Measurements from ENCODE around the gene SH3D19.

The SH3D19 gene

DNA sequence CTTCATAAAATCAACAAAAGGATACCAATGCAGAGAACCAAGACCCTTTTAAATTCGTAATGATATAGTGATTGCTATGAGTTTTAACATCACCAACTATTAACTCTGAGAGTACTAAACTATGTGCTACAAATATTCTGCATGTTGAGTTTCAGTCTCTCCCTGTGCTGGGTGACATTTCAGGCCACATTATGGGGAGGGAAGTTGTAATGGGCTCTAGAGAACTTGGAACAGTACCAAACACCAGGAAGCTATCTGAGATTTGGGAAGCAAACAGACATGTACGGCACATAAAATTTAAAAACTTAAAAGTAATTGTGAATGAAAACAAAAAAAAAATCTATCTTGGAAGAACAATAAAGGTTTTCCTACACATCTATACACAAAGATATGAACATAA is 108.1 kb downstream of the SH3D19 start:
- Histone ChIP-seq H2BK120ac (ENCODE audit: insufficient read depth, low read length, poor library complexity) (no peak overlapping the region), H3K27ac (ENCODE audit: low read depth, low read length) (no peak overlapping the region), H4K12ac (ENCODE audit: low read depth, low read length) (no peak overlapping the region), H3K23ac (ENCODE audit: low read length) (no peak overlapping the region), H3K18ac (ENCODE audit: low read length) (no peak overlapping the region), H3K14ac (ENCODE audit: low read length) (no peak overlapping the region), H2AFZ (ENCODE audit: insufficient read depth, low read length, poor library complexity) (no peak overlapping the region), H4K8ac (ENCODE audit: low read depth, low read length) (no peak overlapping the region), H3K27me3 (ENCODE audit: insufficient read depth, low read length) (no peaks in the 10 kb centered on the region), H3K4me3 (ENCODE audit: low read depth, low read length) (no peak overlapping the region), H4K91ac (ENCODE audit: low read depth, low read length) (no peak overlapping the region), H3K9ac (ENCODE audit: low read length) (no peak overlapping the region), H3K79me1 (ENCODE audit: low read length) (peaks cover 2% of the 10 kb centered on the region), H3K36me3 (ENCODE audit: control insufficient read depth in 1 of 2, insufficient read depth in 2 of 2, low read length in 2 of 2) (no peaks in the 10 kb centered on the region), H3K9me3 (ENCODE audit: insufficient read depth, low read depth, low read length) (no peaks in the 10 kb centered on the region), H2AK5ac (ENCODE audit: low read length) (no peak overlapping the region), H3K4me1 (ENCODE audit: control insufficient read depth in 1 of 2, insufficient read depth in 2 of 2, low read length in 2 of 2) (peaks cover 0 to 1% of the 10 kb centered on the region in 2 experiments), H2BK12ac (ENCODE audit: low read length) (no peak overlapping the region), H3K4me2 (ENCODE audit: low read length) (no peak overlapping the region), H2BK5ac (ENCODE audit: low read depth, low read length, poor library complexity) (no peak overlapping the region), H3K79me2 (ENCODE audit: control insufficient read depth, insufficient read depth, low read length, poor library complexity) (no peaks in the 10 kb centered on the region), H3K4ac (ENCODE audit: low read depth, low read length) (no peak overlapping the region)
- WGBS (ENCODE audit: extremely low coverage, insufficient coverage, insufficient read length), result no CpG with 5 or more reads among the region's 2 CpGs
- no peak for DNase-seq

- Histone ChIP-seq H3K9me3 (ENCODE audit: insufficient read depth, low read depth, low read length) (no peaks in the 10 kb centered on the region), H3K4me2 (ENCODE audit: low read length) (no peak overlapping the region), H2BK12ac (ENCODE audit: low read length) (no peak overlapping the region), H4K91ac (ENCODE audit: low read depth, low read length) (no peak overlapping the region), H2AK5ac (ENCODE audit: low read length) (no peak overlapping the region), H3K36me3 (ENCODE audit: control insufficient read depth in 1 of 2, insufficient read depth in 2 of 2, low read length in 2 of 2) (no peaks in the 10 kb centered on the region), H4K8ac (ENCODE audit: low read depth, low read length) (no peak overlapping the region), H3K79me1 (ENCODE audit: low read length) (peaks cover 2% of the 10 kb centered on the region), H3K79me2 (ENCODE audit: control insufficient read depth, insufficient read depth, low read length, poor library complexity) (no peaks in the 10 kb centered on the region), H3K27me3 (ENCODE audit: insufficient read depth, low read length) (no peaks in the 10 kb centered on the region), H3K18ac (ENCODE audit: low read length) (no peak overlapping the region), H3K14ac (ENCODE audit: low read length) (no peak overlapping the region), H2AFZ (ENCODE audit: insufficient read depth, low read length, poor library complexity) (no peak overlapping the region), H3K27ac (ENCODE audit: low read depth, low read length) (no peak overlapping the region), H3K23ac (ENCODE audit: low read length) (no peak overlapping the region), H3K9ac (ENCODE audit: low read length) (no peak overlapping the region), H3K4me1 (ENCODE audit: control insufficient read depth in 1 of 2, insufficient read depth in 2 of 2, low read length in 2 of 2) (peaks cover 0 to 1% of the 10 kb centered on the region in 2 experiments), H4K12ac (ENCODE audit: low read depth, low read length) (no peak overlapping the region), H2BK5ac (ENCODE audit: low read depth, low read length, poor library complexity) (no peak overlapping the region), H2BK120ac (ENCODE audit: insufficient read depth, low read length, poor library complexity) (peak overlapping the region; percentile 51), H3K4ac (ENCODE audit: low read depth, low read length) (no peak overlapping the region), H3K4me3 (ENCODE audit: low read depth, low read length) (no peak overlapping the region)
- peak; percentile 67 to 92 for DNase-seq
- WGBS (ENCODE audit: extremely low coverage, insufficient coverage, insufficient read length), result no CpG with 5 or more reads among the region's 1 CpG
Measured at GRCh38 chr4:151215295-151215694, 110.1 kb downstream of the SH3D19 start.

DNA sequence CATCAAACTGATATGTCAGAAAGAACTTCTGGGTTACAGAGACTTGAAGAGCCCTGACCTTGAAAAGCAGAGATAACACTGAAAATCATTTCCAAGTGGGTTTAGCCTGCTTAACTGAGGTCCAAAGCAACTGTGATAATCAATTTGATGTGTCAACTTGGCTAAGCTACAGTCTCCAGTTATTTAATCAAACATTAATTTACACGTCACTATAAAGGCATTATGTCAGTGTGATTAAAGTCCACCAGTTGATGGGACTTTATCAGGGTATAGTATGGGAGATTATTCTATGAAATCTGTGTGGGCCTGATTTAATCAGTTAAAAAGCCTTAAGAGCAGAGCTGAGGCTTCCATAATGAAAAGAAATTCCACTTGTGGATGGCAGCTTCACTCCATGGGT is 117.5 kb downstream of the SH3D19 start:
- Histone ChIP-seq H3K9ac (ENCODE audit: low read length) (no peak overlapping the region), H3K4me1 (ENCODE audit: control insufficient read depth in 1 of 2, insufficient read depth in 2 of 2, low read length in 2 of 2) (peaks cover 6 to 9% of the 10 kb centered on the region in 2 experiments), H3K4me3 (ENCODE audit: low read depth, low read length) (no peak overlapping the region), H4K12ac (ENCODE audit: low read depth, low read length) (no peak overlapping the region), H2AFZ (ENCODE audit: insufficient read depth, low read length, poor library complexity) (no peak overlapping the region), H3K4ac (ENCODE audit: low read depth, low read length) (no peak overlapping the region), H3K27ac (ENCODE audit: low read depth, low read length) (no peak overlapping the region), H4K91ac (ENCODE audit: low read depth, low read length) (no peak overlapping the region), H2BK5ac (ENCODE audit: low read depth, low read length, poor library complexity) (no peak overlapping the region), H4K8ac (ENCODE audit: low read depth, low read length) (no peak overlapping the region), H3K14ac (ENCODE audit: low read length) (no peak overlapping the region), H3K4me2 (ENCODE audit: low read length) (no peak overlapping the region), H3K23ac (ENCODE audit: low read length) (no peak overlapping the region), H2BK120ac (ENCODE audit: insufficient read depth, low read length, poor library complexity) (no peak overlapping the region), H3K18ac (ENCODE audit: low read length) (no peak overlapping the region), H2AK5ac (ENCODE audit: low read length) (no peak overlapping the region), H3K36me3 (ENCODE audit: control insufficient read depth in 1 of 2, insufficient read depth in 2 of 2, low read length in 2 of 2) (no peaks in the 10 kb centered on the region), H2BK12ac (ENCODE audit: low read length) (no peak overlapping the region), H3K79me1 (ENCODE audit: low read length) (peaks cover 4% of the 10 kb centered on the region), H3K27me3 (ENCODE audit: insufficient read depth, low read length) (no peaks in the 10 kb centered on the region), H3K9me3 (ENCODE audit: insufficient read depth, low read depth, low read length) (no peaks in the 10 kb centered on the region), H3K79me2 (ENCODE audit: control insufficient read depth, insufficient read depth, low read length, poor library complexity) (no peaks in the 10 kb centered on the region)
- WGBS (ENCODE audit: extremely low coverage, insufficient coverage, insufficient read length), result no CpG with 5 or more reads among the region's 1 CpG
- no peak for DNase-seq

DNA sequence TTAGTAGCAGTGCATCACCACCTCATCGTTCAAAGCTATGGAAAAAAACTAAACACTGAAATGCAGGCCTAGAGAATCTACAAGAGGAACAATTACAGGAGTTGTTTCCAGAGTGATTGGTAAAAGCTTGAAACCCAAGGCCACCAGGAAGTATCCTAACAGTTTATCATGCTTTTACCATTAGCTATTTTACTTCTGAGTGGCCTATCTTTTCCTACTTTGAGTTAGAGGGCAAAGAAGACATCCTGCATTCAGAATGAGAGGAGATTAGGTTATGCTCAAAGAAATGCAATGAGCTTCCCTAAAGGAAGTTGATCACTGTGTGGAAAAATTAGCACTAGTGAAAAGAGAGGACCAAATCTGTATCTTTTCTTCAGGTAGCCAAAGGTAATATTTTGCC is 118.2 kb downstream of the SH3D19 start:
- no peak overlapping the region for H2BK12ac ChIP-seq (ENCODE audit: low read length)
- no peak overlapping the region for H3K4ac ChIP-seq (ENCODE audit: low read depth, low read length)
- H3K9ac ChIP-seq (ENCODE audit: low read length), result no peak overlapping the region
- H3K4me1 ChIP-seq (ENCODE audit: control insufficient read depth in 1 of 2, insufficient read depth in 2 of 2, low read length in 2 of 2), result peaks cover 7 to 10% of the 10 kb centered on the region in 2 experiments
- H3K4me3 ChIP-seq (ENCODE audit: low read depth, low read length), result no peak overlapping the region
- H3K23ac ChIP-seq (ENCODE audit: low read length), result no peak overlapping the region
- H2BK5ac ChIP-seq (ENCODE audit: low read depth, low read length, poor library complexity), result no peak overlapping the region
- no CpG with 5 or more reads among the region's 1 CpG for WGBS (ENCODE audit: extremely low coverage, insufficient coverage, insufficient read length)
- H3K14ac ChIP-seq (ENCODE audit: low read length), result no peak overlapping the region
- DNase-seq, result no peak
- H4K91ac ChIP-seq (ENCODE audit: low read depth, low read length), result no peak overlapping the region
- H3K27me3 ChIP-seq (ENCODE audit: insufficient read depth, low read length), result no peaks in the 10 kb centered on the region
- no peaks in the 10 kb centered on the region for H3K9me3 ChIP-seq (ENCODE audit: insufficient read depth, low read depth, low read length)
- H2AFZ ChIP-seq (ENCODE audit: insufficient read depth, low read length, poor library complexity), result no peak overlapping the region
- no peak overlapping the region for H3K4me2 ChIP-seq (ENCODE audit: low read length)
- peaks cover 4% of the 10 kb centered on the region for H3K79me1 ChIP-seq (ENCODE audit: low read length)
- H2BK120ac ChIP-seq (ENCODE audit: insufficient read depth, low read length, poor library complexity), result no peak overlapping the region
- H3K36me3 ChIP-seq (ENCODE audit: control insufficient read depth in 1 of 2, insufficient read depth in 2 of 2, low read length in 2 of 2), result no peaks in the 10 kb centered on the region
- H3K79me2 ChIP-seq (ENCODE audit: control insufficient read depth, insufficient read depth, low read length, poor library complexity), result no peaks in the 10 kb centered on the region
- H3K18ac ChIP-seq (ENCODE audit: low read length), result no peak overlapping the region
- no peak overlapping the region for H4K8ac ChIP-seq (ENCODE audit: low read depth, low read length)
- no peak overlapping the region for H2AK5ac ChIP-seq (ENCODE audit: low read length)
- H3K27ac ChIP-seq (ENCODE audit: low read depth, low read length), result no peak overlapping the region
- no peak overlapping the region for H4K12ac ChIP-seq (ENCODE audit: low read depth, low read length)

All from trophoblast cell (in vitro differentiated cells and primary cell).